WTC11 (cell line): ENCODE measurements around the gene SLC6A16. TPM values are rescaled to one million over a fixed set of nuclear protein-coding genes. Genes with fewer than 3 reads are reported as not detected.
"Not testable (repeated sequence)": the region's sequence is repeated elsewhere in the genome, so short reads cannot be mapped to it uniquely, and the experiment has no call there.

Source experiments
- ATAC-seq: fragments of 200-7000 bp; cut with Tn5 transposase; 2 replicates; pipeline ENCODE4 v1.10.0; 2021; ENCODE audit warnings: mild to moderate bottlenecking, moderate library complexity
- CTCF ChIA-PET: fragments of 300-600 bp; sonication (Branson Sonifier 250); formaldehyde crosslinking; loops from one replicate; lab custom pipeline; 2021; ENCODE audit warnings: antibody characterized with exemption; lab: Charles Lee
- POLR2A ChIA-PET: fragments of 350-600 bp; sonication (Branson Sonifier 250); formaldehyde crosslinking; loops from one replicate; lab custom pipeline; 2021; ENCODE audit warnings: antibody characterized with exemption; lab: Charles Lee
- DNase-seq: peaks from one replicate; pipeline ENCODE4 v3.0.0; 2021; ENCODE audit warnings: low spot score
- H3K27ac Mint-ChIP-seq: 2 replicates; pipeline ENCODE4 v1.8.0; 2021; ENCODE audit warnings: mixed read lengths
- H3K27me3 Mint-ChIP-seq: 2 replicates; pipeline ENCODE4 v1.8.0; 2021; ENCODE audit warnings: low read depth, mild to moderate bottlenecking, moderate library complexity, mixed read lengths
- H3K36me3 Mint-ChIP-seq: 2 replicates; pipeline ENCODE4 v1.8.0; 2021; ENCODE audit warnings: mixed read lengths
- H3K4me1 Mint-ChIP-seq: 2 replicates; pipeline ENCODE4 v1.8.0; 2022; ENCODE audit warnings: mixed read lengths
- H3K4me3 Mint-ChIP-seq: 2 replicates; pipeline ENCODE4 v1.8.0; 2021; ENCODE audit warnings: mild to moderate bottlenecking, moderate library complexity, mixed read lengths
- H3K9me3 Mint-ChIP-seq: 2 replicates; pipeline ENCODE4 v1.8.0; 2021; ENCODE audit warnings: mixed read lengths
- ESRRA ChIP-seq: sonication (generic); formaldehyde crosslinking; IDR thresholded peaks from 2 replicates; pipeline ENCODE4 v1.8.1; 2022; ENCODE audit warnings: mild to moderate bottlenecking, missing genetic modification reagents, borderline replicate concordance
- GTF2I ChIP-seq: fragments of 250-450 bp; sonication (Bioruptor Pico); conservative IDR thresholded peaks from 2 replicates; pipeline ENCODE4 v1.4.0; 2021; ENCODE audit warnings: mild to moderate bottlenecking
- HMGA2 ChIP-seq: fragments of 250-450 bp; sonication (Bioruptor Pico); IDR thresholded peaks from 2 replicates; pipeline ENCODE4 v1.4.0; 2021; ENCODE audit warnings: mild to moderate bottlenecking, moderate library complexity
- NFATC4 ChIP-seq: fragments of 250-450 bp; sonication (Bioruptor Pico); IDR thresholded peaks from 2 replicates; pipeline ENCODE4 v1.9.0; 2021; ENCODE audit warnings: mild to moderate bottlenecking
- NFE2L1 ChIP-seq: sonication (generic); formaldehyde crosslinking; IDR thresholded peaks from 2 replicates; pipeline ENCODE4 v1.8.1; 2023; ENCODE audit warnings: missing genetic modification reagents
- NR2C2 ChIP-seq: sonication (generic); formaldehyde crosslinking; IDR thresholded peaks from 2 replicates; pipeline ENCODE4 v1.8.0; 2022; ENCODE audit warnings: mild to moderate bottlenecking, missing genetic modification reagents
- NR3C1 ChIP-seq: sonication (generic); formaldehyde crosslinking; conservative IDR thresholded peaks from 2 replicates; pipeline ENCODE4 v1.8.1; 2023; ENCODE audit warnings: low read depth, mild to moderate bottlenecking, missing genetic modification reagents
- SMAD3 ChIP-seq: sonication (generic); formaldehyde crosslinking; IDR thresholded peaks from 2 replicates; pipeline ENCODE4 v1.8.0; 2022; ENCODE audit warnings: missing genetic modification reagents, mild to moderate bottlenecking, borderline replicate concordance
- ZNF121 ChIP-seq: sonication (generic); formaldehyde crosslinking; IDR thresholded peaks from 2 replicates; pipeline ENCODE4 v1.8.0; 2023; ENCODE audit warnings: missing genetic modification reagents
- ZNF232 ChIP-seq: sonication (generic); formaldehyde crosslinking; IDR thresholded peaks from 2 replicates; pipeline ENCODE4 v1.8.0; 2022; ENCODE audit warnings: mild to moderate bottlenecking, missing genetic modification reagents
- total RNA-seq: library from RNA; stranded (reverse); gene quantifications from 3 replicates; pipeline ENCODE4 v1.2.3, GENCODE V29; 2021
- TF ChIP-seq, protein P1 (sequence below): fragments of 250-450 bp; sonication (Bioruptor Pico); IDR thresholded peaks from 2 replicates; pipeline ENCODE4 v1.9.0; 2021; ENCODE audit warnings: mild to moderate bottlenecking
- TF ChIP-seq, protein P2 (sequence below): sonication (generic); formaldehyde crosslinking; IDR thresholded peaks from 2 replicates; pipeline ENCODE4 v1.8.0; 2022; ENCODE audit warnings: missing genetic modification reagents
- TF ChIP-seq, protein P3 (sequence below): fragments of 250-450 bp; sonication (Bioruptor Pico); IDR thresholded peaks from 2 replicates; pipeline ENCODE4 v2.1.2; 2022; ENCODE audit warnings: mild to moderate bottlenecking, moderate library complexity
- TF ChIP-seq, protein P4 (sequence below): sonication (generic); formaldehyde crosslinking; IDR thresholded peaks from 2 replicates; pipeline ENCODE4 v1.8.0; 2022; ENCODE audit warnings: mild to moderate bottlenecking, missing genetic modification reagents
- TF ChIP-seq, protein P5 (sequence below): fragments of 200-600 bp; IDR thresholded peaks from 2 replicates; pipeline ENCODE4 v1.8.0; 2022; ENCODE audit warnings: antibody characterized with exemption

Gene SLC6A16
- total RNA-seq, 1 experiment from 2014 or later, result 1.5 TPM

DNA sequence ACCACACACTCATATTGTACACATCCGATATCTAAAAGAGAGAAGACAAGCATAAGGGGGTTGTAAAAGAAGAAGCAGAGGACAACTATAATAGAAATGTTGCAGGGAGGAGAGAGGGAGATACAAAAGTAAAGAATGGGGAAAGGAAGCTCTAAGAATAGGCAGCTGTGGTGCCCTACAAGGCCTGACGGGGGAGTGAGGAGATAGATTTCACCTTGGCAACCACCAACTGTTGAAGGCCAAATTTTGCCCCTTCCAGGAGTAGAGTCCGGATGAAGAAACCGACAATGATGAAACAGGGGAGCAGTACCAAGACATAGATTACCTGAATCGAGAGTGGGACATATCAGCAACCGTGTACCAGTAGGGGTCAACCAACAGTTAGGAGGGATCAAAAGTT is 15.9 kb downstream of the SLC6A16 start:
- H3K4me3 Mint-ChIP-seq, result no peak overlapping the region
- CTCF ChIA-PET, result interaction anchor here (0.7 kb wide), 1 partner anchor 19 kb away, joined by 3 read pairs; no protein-coding TSS in a partner anchor
- ATAC-seq (no peak), DNase-seq (no peak)
- H3K9me3 Mint-ChIP-seq, result no peaks in the 10 kb centered on the region
- POLR2A ChIA-PET, result no interaction called here
- no peaks in the 10 kb centered on the region for H3K4me1 Mint-ChIP-seq
- peaks cover 2% of the 10 kb centered on the region for H3K27me3 Mint-ChIP-seq
- peaks cover 2% of the 10 kb centered on the region; the same call in 1 of the 2 replicates for H3K36me3 Mint-ChIP-seq
- TF ChIP-seq ESRRA, result no peak
- no peak for TF ChIP-seq NR2C2 (CRISPR knock-in tag)
- no peak for TF ChIP-seq NFATC4
- TF ChIP-seq, protein P1, sequence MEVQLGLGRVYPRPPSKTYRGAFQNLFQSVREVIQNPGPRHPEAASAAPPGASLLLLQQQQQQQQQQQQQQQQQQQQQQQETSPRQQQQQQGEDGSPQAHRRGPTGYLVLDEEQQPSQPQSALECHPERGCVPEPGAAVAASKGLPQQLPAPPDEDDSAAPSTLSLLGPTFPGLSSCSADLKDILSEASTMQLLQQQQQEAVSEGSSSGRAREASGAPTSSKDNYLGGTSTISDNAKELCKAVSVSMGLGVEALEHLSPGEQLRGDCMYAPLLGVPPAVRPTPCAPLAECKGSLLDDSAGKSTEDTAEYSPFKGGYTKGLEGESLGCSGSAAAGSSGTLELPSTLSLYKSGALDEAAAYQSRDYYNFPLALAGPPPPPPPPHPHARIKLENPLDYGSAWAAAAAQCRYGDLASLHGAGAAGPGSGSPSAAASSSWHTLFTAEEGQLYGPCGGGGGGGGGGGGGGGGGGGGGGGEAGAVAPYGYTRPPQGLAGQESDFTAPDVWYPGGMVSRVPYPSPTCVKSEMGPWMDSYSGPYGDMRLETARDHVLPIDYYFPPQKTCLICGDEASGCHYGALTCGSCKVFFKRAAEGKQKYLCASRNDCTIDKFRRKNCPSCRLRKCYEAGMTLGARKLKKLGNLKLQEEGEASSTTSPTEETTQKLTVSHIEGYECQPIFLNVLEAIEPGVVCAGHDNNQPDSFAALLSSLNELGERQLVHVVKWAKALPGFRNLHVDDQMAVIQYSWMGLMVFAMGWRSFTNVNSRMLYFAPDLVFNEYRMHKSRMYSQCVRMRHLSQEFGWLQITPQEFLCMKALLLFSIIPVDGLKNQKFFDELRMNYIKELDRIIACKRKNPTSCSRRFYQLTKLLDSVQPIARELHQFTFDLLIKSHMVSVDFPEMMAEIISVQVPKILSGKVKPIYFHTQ (CRISPR knock-in tag), result no peak
- TF ChIP-seq GTF2I (CRISPR knock-in tag), result no peak
- no peak for TF ChIP-seq NFE2L1 (CRISPR knock-in tag)
- TF ChIP-seq NR3C1 (CRISPR knock-in tag), result no peak
- TF ChIP-seq, protein P2, sequence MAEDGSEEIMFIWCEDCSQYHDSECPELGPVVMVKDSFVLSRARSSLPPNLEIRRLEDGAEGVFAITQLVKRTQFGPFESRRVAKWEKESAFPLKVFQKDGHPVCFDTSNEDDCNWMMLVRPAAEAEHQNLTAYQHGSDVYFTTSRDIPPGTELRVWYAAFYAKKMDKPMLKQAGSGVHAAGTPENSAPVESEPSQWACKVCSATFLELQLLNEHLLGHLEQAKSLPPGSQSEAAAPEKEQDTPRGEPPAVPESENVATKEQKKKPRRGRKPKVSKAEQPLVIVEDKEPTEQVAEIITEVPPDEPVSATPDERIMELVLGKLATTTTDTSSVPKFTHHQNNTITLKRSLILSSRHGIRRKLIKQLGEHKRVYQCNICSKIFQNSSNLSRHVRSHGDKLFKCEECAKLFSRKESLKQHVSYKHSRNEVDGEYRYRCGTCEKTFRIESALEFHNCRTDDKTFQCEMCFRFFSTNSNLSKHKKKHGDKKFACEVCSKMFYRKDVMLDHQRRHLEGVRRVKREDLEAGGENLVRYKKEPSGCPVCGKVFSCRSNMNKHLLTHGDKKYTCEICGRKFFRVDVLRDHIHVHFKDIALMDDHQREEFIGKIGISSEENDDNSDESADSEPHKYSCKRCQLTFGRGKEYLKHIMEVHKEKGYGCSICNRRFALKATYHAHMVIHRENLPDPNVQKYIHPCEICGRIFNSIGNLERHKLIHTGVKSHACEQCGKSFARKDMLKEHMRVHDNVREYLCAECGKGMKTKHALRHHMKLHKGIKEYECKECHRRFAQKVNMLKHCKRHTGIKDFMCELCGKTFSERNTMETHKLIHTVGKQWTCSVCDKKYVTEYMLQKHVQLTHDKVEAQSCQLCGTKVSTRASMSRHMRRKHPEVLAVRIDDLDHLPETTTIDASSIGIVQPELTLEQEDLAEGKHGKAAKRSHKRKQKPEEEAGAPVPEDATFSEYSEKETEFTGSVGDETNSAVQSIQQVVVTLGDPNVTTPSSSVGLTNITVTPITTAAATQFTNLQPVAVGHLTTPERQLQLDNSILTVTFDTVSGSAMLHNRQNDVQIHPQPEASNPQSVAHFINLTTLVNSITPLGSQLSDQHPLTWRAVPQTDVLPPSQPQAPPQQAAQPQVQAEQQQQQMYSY (CRISPR knock-in tag), result no peak
- no peak overlapping the region for H3K27ac Mint-ChIP-seq

DNA sequence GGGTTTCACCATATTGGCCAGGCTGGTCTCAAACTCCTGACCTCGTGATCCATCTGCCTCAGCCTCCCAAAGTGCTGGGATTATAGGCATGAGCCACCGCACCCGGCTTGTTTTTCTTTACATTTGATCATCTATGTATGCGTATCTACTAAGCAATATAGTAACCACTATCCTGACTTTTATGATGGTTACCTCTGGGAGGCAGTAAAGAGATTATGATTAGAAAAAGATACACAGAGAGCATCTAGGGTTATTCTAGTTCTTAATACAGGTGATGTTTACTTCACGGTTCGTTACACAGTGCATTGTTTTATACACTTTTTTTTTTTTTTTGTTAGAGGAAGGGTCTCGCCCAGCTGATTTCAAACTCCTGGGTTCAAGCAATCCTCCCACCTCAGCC is 18.3 kb downstream of the SLC6A16 start:
- H3K36me3 Mint-ChIP-seq, ATAC-seq, H3K27ac Mint-ChIP-seq, H3K4me1 Mint-ChIP-seq, DNase-seq, H3K27me3 Mint-ChIP-seq, POLR2A ChIA-PET, H3K4me3 Mint-ChIP-seq: not testable (repeated sequence)
- H3K9me3 Mint-ChIP-seq, result peaks cover 12% of the 10 kb centered on the region; the same call in 1 of the 2 replicates
- CTCF ChIA-PET, result interaction anchor here (0.6 to 1.1 kb wide), 3 partner anchors 21 to 174 kb away, joined by 3 read pairs; no protein-coding TSS in a partner anchor

DNA sequence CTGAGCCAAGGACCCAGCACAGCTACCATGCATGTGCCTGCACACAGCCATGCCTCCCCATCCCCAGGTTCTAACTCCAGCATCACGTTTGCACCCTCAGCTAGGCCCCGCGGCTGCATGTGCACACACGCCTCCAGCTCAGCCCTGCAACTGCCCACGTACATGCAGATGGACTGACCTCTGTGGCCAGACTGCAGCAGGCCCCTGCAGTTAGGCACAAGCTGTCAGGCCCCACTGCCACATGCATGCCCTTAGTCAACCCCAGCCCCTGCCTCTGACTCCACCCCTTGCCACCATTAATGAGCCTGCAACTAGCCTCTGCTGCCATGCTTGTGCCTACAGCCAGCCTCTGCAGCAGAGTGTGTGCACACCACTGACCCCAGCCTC is 23.1 kb downstream of the SLC6A16 start:
- H3K36me3 Mint-ChIP-seq, result no peaks in the 10 kb centered on the region
- DNase-seq (no peak), ATAC-seq (no peak)
- ChIA-PET POLR2A (no interaction called here), CTCF (interaction anchor here (0.6 to 2.3 kb wide), 43 partner anchors 10 to 283 kb away, joined by 3 to 19 read pairs (median 4); partner anchors contain the start of genes SLC6A16 and TEAD2)
- H3K27ac Mint-ChIP-seq, result no peak overlapping the region
- H3K9me3 Mint-ChIP-seq, result peaks cover 12% of the 10 kb centered on the region; the same call in 1 of the 2 replicates
- peaks cover 9% of the 10 kb centered on the region for H3K27me3 Mint-ChIP-seq
- no peak overlapping the region for H3K4me3 Mint-ChIP-seq
- H3K4me1 Mint-ChIP-seq, result peaks cover 2% of the 10 kb centered on the region; the same call in 1 of the 2 replicates
- 0 out of 2 replicates have a peak, but pooled peaks have one; percentile 14 for TF ChIP-seq ZNF121 (CRISPR knock-in tag)
- no peak for TF ChIP-seq SMAD3 (CRISPR knock-in tag)

DNA sequence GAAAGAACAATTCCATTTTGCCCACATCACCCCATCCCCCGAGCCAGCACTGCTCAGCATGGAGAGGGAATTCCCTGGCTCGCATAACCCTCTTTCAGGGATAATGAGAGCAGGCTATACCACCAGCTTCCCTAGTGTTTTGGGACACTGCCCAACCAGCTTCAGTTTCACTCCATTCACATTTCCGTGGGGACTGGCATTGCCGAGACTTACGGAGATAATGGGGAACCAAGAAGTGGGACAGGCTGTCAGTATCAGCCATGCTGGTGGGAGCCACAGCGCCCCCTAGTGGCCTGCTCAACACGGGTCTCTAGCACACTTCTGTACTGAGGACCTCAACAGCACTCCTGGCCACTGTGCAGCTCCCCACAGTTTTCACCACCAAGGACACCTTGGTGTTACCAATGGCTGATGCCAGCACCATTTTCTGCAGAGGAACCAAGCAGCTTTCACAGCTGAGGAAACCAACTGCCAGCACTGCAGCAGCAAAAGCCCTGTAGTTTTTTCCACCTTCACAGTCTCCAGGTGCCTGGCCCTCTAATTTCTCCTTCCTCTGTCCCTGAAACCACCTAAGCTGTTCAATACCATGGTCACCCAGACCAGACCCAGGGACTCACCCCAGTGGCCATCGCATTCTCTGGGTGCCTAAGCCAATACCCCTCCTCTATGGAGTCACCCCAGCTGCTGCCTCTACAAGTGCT is 23.7 kb downstream of the SLC6A16 start:
- H3K27ac Mint-ChIP-seq, result no peak overlapping the region
- peaks cover 9% of the 10 kb centered on the region for H3K27me3 Mint-ChIP-seq
- peaks cover 2% of the 10 kb centered on the region; the same call in 1 of the 2 replicates for H3K4me1 Mint-ChIP-seq
- CTCF ChIA-PET, result interaction anchor here (0.6 to 2.3 kb wide), 48 partner anchors 10 to 282 kb away, joined by 3 to 19 read pairs (median 4); partner anchors contain the start of genes CD37, DKKL1, SLC6A16 and TEAD2
- DNase-seq, result peak; percentile 93
- POLR2A ChIA-PET, result no interaction called here
- TF ChIP-seq ZNF232, result no peak
- TF ChIP-seq, protein P3, sequence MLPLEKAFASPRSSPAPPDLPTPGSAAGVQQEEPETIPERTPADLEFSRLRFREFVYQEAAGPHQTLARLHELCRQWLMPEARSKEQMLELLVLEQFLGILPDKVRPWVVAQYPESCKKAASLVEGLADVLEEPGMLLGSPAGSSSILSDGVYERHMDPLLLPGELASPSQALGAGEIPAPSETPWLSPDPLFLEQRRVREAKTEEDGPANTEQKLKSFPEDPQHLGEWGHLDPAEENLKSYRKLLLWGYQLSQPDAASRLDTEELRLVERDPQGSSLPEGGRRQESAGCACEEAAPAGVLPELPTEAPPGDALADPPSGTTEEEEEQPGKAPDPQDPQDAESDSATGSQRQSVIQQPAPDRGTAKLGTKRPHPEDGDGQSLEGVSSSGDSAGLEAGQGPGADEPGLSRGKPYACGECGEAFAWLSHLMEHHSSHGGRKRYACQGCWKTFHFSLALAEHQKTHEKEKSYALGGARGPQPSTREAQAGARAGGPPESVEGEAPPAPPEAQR (CRISPR knock-in tag), result no peak
- TF ChIP-seq, protein P4, sequence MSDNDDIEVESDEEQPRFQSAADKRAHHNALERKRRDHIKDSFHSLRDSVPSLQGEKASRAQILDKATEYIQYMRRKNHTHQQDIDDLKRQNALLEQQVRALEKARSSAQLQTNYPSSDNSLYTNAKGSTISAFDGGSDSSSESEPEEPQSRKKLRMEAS (CRISPR knock-in tag), result 0 out of 2 replicates have a peak, but pooled peaks have one; percentile 19
- TF ChIP-seq, protein P5, sequence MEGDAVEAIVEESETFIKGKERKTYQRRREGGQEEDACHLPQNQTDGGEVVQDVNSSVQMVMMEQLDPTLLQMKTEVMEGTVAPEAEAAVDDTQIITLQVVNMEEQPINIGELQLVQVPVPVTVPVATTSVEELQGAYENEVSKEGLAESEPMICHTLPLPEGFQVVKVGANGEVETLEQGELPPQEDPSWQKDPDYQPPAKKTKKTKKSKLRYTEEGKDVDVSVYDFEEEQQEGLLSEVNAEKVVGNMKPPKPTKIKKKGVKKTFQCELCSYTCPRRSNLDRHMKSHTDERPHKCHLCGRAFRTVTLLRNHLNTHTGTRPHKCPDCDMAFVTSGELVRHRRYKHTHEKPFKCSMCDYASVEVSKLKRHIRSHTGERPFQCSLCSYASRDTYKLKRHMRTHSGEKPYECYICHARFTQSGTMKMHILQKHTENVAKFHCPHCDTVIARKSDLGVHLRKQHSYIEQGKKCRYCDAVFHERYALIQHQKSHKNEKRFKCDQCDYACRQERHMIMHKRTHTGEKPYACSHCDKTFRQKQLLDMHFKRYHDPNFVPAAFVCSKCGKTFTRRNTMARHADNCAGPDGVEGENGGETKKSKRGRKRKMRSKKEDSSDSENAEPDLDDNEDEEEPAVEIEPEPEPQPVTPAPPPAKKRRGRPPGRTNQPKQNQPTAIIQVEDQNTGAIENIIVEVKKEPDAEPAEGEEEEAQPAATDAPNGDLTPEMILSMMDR, result peak; percentile 97
- TF ChIP-seq HMGA2 (CRISPR knock-in tag), result no peak
- TF ChIP-seq ESRRA, result no peak
- TF ChIP-seq, all 79 proteins: peak for 2
- peak; percentile 100 for ATAC-seq
- Mint-ChIP-seq H3K36me3 (no peaks in the 10 kb centered on the region), H3K4me3 (no peak overlapping the region), H3K9me3 (peaks cover 12% of the 10 kb centered on the region; the same call in 1 of the 2 replicates)
